GM21390 (cell line): Measurements from ENCODE around the gene HSD3B1.

Source experiments
- ATAC-seq: cut with Tn5 transposase; IDR thresholded peaks from one replicate; pipeline ENCODE4 v1.9.1; 2021; ENCODE audit not compliant: unreplicated experiment

Gene HSD3B1

DNA sequence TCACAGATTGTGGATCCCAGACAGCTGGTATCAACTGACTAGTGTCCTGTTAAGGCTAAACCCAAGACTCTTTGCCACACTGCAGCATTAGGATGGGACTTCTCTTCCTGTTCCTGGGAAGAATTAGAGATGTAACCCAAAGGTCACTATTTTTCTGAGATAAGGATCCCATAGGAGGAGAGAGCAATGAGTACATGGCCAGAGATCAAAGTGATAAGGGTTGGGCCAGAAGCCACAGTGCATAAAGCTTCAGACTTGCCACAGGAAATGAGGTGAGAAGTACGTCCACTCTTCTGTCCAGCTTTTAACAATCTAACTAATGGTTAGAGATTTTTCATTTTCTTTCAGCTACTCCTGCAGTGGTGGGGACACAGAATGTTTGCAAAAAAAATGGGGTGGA, at the start of gene HSD3B1:
TSS of gene HSD3B1 (plus strand) at position 270 of the 400 bp plus-strand sequence. CDS start 267 bp downstream, outside the sequence.
- ATAC-seq, result no peak

DNA sequence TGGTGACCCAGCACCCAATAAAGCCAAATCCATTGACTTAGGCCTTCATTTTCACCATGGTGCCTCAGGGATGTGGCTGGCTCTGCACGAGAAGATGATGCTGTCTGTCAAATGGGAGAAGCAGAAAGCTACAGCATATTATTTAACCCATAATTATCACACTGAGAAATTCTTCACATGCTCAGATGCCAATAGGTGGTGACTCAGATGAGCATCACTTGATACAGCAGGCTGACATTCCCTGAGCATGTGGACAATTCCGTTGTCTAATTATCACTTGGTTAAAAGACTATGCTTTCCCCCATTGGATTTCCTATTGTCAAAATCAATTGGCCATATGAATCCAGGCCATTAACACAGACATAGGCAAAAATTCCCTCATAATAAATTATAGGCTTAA, 44.0 kb upstream of the HSD3B1 start:
- no peak for ATAC-seq

DNA sequence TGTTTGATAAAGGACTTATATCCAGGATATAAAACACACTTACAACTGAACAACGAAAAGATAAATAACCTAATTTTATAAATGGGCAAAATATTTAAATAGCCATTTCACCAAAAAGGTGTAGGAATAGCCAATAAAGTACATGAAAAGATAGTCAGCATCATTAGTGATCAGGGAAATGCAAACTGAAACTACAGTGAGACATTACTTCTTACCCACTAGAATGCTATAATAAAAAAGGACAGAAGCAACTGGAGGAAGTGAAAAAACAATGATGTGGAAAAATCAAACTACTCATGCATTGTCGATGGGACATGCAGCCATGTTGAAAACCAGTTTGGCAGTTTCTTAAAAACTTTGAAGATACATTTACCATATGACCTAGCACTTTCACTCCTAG, 43.4 kb upstream of the HSD3B1 start:
- ATAC-seq, result no peak

DNA sequence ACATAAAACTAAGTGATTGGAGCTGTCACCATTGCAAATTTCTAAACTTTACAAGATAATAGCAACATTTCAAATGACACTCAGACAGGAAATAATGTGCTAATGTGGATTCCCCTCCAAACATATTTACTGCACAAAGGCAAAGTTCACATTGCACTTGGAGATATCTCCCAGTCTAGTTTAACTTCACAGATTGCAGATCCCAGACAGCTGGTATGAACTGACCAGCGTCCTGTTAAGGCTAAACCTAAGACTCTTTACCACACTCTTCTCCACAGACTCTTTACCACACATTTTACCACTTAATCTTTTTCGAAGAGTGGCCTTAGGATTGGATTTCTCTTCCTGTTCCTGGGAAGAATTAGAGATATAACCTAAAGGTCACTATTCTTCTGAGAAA, 40.6 kb upstream of the HSD3B1 start:
- no peak for ATAC-seq

DNA sequence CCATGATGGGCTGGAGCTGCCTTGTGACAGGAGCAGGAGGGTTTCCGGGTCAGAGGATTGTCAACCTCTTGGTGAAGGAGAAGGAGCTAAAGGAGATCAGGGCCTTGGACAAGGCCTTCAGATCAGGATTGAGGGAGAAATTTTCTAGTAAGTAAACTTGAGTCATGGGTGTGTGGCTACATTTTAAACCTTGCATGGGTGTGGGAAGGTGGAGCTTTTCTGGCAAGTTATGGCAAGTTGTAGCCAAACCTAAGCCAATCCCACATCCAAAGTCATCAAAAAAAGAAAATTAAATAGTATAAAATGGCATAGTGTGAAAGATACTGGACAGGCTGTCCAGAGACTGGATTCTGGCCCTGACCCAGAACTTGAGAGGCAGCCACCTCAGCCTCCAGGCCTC, 39.8 kb upstream of the HSD3B1 start:
- ATAC-seq, result no peak

DNA sequence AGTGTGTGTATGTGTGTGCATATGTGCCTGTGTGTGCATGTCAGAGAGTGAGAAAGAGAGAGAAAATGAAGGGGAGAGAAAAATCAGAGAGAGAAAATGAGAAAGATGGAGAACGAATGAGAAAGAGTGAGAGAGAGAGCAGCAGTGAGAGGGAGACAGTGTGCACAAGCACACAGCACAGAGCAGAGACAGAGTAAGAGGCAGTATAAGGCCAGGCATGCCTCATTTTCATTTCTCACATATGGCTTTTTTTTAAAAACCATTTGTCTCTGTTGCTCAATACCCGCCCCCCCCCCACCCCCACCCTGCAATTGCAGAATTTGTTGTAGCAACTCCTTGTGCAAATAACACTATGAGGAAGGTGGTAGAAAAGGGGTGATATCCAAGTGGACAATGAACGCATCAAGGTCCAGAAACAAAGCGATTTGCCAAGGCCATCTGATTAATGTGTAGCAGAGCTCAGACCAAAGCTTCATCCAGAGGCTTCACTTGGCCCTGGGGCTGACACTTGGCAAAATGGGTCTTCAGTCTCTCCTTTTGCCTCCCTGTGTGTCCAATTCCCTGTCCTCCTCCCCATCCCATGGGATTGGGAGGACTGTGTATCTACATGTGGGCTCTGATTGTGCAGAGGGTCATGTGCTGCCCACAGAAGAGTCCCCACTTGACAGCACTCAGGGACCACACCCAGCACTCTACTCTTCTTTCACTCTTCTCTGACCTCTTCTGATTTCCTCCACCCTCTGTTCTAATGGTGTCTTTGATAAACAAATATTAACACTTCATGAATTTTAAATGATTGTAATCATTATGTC, 38.9 kb upstream of the HSD3B1 start:
- no peak for ATAC-seq

DNA sequence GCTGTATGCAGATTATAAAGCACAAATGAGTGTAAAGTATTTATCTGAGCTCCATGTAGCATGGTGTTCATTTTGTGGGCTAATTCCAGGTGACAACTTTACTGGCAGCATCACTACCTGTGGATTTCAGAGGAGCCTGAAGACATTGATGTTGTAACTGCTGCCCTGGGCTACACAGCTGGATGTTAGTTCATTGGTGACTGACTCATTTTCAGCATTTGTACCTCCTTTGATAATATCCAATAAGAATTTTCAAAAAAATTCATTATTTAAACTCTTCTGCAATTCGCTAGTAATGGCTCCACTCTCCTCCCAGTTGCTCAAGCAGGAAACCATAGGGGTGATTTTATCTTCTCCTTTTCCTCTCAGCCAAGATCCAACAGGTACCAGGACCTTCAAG, 37.3 kb upstream of the HSD3B1 start:
- no peak for ATAC-seq

DNA sequence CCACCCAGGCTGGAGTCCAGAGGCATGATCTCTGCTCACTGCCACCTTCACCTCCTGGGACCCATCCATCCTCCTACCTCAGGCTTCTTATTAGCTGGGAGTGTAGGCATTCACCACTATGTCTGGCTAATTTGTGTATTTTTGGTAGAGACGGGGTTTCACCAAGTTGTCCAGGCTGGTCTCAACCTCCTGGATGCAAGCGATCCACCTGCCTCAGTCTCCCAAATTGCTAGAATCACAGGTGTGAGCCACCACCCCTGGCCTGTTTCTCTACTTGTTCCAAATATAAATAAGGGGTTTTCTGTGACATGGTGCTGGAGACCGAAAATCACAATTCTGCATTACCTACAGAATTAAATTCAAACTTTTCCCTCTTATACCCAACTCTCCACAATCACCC, 36.6 kb upstream of the HSD3B1 start:
- no peak for ATAC-seq

DNA sequence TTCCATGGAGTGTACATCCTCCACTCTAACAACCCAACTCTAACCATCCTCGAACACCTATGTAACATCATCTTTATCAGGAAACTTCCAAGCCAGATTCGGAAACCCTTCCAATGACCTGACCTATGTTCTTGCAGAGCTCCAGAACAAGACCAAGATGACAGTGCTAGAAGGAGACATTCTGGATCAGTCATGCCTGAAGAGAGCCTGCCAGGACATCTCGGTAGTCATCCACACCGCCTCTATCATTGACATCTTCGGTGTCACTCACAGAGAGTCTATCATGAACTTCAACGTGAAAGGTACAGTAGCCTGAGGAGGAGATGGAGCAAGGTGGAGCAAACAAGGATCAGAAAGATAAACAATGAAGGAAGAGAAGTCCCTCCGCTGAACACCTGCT, 36.1 kb upstream of the HSD3B1 start:
- no peak for ATAC-seq

DNA sequence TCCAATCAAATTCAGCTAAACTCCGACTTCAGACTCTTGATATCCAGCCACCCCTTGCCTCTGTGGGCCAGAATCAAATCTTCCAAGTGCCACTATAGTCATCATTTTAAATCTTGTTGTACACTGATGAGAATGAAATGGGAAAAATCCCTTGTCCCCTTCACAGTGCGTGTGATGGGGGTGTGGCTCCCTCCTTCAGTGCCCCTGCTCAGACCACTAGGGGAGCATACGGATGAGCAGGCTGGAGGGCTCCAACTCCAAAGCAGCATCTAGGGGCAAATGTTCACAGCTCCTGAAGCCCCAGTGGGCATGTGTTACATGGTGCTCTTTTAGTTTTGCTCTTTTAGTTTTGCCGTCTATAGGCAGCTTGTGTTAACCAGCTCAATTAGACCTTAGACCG, 35.4 kb upstream of the HSD3B1 start:
- no peak for ATAC-seq

DNA sequence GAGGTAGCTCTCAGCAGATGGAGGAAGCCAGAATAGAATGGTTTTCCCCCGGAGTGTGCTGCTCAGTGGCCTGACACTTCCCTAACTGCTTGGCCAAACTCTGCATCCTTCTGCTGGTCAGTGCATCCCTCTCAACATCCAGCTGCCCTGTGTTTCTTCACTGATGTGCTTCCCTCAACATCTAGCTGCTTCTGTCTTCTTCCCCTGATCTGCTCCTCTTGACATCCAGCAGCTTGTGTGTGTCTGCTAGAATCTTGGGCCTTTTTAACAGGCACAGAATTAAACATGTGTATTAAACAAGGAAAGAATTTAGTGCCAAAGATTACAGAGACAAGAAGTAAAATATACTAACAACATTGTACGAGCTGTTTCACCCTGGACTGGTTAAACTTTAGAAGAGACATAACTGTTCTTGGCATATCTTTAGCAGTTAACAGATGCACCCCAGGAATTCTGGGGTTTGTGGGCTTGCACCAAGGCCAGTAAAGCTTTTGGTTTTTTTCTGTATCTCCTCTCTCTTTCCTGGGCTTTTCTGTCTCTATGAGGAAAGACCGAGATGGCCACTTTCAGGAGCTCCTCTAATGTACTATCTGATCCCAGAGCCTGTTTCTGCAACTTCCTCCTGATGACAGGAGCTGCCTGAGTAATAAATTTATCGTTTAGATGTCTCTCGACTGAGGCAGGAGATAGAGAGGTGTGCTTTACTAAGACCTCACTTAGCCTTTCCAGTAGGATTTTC, 34.8 kb upstream of the HSD3B1 start:
- ATAC-seq, result no peak

DNA sequence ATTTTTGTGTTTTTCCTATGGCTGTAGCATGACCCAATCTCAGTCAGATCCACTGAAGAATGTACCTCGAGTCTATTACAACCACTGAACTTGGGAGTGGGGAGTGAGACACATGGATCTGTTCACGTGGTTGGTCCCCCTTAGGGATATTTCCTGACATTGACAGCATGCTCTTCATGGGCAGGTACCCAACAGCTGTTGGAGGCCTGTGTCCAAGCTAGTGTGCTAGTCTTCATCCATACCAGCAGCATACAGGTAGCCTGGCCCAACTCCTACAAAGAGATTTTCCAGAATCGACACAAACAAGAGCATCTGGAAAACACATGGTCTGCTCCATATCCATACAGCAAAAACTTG, 34.2 kb upstream of the HSD3B1 start:
- ATAC-seq, result no peak

DNA sequence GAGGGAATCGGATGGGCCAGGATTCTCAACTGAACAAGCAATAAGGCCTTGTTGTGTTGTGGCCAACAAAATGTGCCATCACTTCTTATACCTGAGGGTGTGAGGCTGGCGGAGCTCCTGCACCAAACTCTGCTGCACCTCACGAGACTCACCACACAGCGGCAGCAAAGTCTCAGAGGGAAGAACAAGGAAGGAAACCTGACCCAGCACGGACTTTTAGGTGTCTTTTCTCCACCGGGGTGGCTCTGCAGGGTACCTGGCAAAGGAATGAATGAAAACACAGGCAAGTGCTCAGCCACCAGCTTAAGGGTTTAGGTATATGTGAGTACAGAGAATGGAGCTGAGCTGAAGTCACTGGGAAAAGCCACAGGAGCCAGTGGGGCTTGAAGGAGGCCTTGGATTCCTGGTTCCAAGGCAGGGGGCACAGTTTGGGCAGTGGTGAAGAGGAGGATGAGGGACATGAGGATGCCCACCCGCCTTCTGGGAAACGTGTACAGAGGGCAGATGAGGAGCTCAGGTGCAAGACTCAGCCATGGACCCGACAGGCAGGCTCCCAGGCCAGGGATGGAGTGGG, 31.1 kb upstream of the HSD3B1 start:
- ATAC-seq, result peak; percentile 77

DNA sequence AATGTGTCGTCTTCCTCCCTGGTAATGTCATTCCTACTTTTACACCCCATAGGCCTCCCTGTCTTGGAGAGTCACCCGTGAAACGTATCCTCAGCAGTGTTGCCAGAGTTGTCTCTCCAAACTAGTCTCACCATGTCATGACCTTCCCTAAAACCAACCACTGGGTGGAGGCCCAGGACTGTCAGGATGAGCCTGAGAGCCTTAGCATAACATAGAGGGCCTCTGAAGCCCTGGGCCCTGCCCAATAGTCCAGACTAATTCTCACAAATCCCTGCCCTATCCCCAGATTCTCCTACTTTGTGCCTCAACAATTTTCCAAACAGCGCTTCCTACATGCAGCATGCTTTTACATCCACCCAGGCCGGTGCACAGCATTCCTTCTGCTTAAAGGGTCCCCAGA, 29.3 kb upstream of the HSD3B1 start:
- ATAC-seq, result no peak

DNA sequence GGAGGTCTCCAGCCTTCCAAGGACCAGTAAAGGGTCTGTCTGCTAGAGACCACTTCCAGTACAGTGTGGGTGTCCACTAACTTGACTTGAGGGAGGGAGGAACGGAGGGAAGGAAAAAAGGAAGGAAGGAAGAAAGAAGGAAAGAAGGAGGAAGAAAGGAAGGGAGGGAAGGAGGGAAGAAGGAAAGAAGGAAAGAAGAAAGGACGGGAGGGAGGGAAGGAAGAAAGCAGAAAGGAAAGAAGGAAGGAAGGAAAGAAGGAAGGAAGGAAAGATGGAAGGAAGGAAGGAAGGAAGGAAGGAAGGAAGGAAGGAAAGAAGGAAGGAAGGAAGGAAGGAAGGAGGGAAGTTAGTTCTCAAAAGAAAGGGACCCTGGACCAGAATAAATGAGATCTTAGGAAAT, 26.8 kb upstream of the HSD3B1 start:
- ATAC-seq, result no peak

DNA sequence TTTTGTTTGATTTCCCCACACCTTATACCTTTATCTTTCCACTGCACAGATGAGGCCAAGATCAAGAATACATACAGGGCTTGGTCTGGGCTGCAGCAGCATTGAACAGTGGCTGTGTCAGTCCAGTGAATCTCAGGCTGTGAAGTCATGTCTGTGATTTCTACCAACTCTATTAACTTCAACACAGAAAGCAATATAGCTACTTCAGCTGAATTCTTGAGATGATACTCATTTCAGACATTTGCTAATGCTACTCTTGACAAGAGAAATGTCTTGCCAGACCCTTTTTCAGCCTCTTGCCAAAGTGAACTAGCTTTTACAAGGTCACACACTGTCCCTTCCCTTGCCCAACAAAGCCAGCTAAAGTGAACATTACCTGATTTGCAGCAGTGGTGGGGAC, 25.1 kb upstream of the HSD3B1 start:
- no peak for ATAC-seq

DNA sequence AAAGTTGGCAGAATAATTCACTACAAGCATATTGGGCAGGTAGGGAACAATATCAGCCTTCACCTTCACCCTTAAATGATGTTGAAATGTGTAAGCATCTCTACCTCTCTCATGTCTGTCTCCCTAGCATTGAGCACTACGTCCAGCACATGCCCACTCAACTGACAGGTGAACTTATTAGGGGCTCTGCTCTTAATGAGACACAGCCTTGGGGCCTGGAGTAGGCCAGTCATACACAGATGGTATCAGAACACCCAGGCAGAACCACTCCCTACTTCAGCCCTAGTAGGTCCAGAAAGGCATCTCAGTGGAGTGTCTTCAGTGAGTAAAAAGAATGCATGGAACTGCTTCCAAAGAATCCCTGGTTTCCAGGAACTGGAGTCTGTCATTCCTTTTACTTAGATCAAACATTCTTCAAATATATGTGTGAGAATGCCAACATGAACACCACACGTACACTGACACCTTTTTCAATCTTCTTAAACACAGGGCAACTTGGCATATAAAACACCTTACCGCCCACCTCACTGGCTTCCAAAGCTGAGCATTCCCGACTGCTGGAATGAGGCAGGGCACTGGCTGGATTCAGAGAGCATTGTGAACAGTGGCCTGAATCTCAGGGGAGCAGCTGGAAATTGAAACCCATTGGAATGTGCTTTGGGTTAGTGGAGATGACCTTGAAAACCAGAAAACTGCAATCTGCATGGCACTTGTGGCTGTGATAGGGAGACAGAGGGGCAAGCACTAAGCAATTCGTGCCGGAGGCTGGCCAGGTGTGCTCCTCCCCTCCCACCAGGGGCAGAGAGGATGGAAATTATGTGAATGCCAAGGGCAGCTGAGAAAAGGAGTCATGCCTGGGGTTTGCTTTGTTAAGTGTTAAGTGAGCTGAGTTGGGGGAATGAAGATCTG, 24.2 kb upstream of the HSD3B1 start:
- ATAC-seq, result no peak

DNA sequence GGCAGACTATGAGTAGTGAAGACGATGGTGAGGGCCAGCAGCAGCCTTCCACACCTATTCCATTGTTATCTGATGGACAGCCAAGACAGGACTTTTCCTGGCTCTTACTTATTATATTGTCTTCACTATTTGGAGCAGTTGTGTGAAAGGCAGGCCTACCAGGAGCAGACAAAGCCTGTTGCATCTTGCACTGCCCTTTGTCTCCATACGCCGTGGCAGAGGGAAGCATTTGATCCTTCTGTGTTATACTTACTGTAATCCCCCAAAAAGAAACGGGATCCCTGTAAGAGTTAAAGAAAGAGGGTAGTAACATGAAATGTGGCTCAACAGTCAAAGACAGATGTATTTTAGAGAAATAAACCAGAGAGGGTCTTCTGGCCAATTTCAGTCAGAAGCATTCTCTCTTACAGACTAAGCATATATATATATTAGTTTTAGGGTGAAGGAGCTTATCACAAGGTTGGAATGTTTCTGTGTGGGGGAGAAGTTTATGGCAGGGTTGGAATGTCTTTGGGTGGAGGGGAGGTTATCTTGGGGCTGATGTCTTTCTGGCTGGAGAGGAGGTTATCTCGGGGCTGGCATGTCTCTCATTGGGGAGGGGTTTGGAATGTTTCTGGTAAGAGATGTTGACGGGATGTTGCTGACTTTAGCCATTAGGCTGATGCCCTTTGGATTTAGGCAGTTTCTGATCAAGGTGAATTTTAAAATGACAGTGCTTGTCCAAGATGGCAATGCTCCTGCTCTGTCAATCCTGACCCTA, 23.4 kb upstream of the HSD3B1 start:
- ATAC-seq, result no peak

DNA sequence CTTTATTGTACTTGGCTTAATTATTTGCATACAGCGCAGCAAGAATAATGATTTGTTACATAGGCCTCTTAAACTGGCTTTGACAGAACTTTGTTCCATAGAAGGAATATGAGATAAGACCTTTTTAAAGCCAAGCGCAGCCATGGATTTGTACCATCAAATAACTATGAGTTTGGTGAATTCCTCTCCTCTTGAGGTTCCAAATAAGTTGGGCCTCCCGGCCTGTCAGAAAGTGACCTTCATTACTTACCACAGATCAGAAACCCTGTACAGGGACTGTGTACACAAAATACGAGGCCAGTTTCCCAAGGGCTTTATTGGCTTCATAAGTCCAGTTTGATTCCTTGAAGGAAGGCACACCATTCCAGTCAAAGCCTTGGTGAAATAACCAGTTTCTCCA, 21.8 kb upstream of the HSD3B1 start:
- ATAC-seq, result no peak

DNA sequence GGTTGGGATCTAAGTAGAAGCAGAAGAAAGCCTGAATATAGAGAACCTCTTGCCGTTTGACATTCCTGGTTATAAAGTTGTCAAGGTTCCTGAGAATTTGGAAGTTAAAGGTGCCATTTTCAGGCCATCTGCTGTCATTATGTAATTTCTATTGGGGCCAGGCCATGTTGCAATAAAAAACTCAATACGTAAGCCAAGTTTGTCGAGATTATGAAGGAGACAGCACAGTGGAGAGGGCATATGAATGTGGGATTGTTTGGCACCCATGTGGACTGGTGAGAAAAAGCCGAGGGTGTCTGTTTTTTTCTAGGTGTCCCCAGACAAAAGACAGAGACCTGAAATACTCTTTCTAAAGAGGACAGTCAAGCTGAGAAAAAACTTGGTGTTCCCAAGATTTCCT, 18.8 kb upstream of the HSD3B1 start:
- ATAC-seq, result no peak

DNA sequence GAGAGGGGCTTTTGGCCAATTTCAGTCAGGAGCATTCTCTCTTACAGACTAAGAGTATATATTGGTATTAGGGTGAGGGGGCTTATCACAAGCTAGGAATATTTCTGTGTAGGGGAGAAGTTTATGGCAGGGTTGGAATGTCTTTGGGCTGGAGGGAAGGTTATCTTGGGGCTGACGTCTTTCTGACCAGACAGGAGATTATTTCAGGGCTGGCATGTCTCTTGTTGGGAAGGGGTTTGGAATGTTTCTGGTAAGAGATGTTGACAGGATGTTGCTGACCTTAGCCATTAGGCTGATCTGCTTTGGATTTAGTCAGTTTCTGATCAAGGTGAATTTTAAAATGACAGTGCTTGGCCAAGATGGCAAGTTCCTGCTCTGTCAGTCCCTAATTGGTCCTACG, 17.8 kb upstream of the HSD3B1 start:
- ATAC-seq, result no peak
